Osteoblast (primary cell): ENCODE results near the gene ZNF536. TPM values are rescaled to one million over a fixed set of nuclear protein-coding genes. Genes with fewer than 3 reads are reported as not detected.

Source experiments
- DNase-seq: peaks from one replicate; pipeline ENCODE4 v3.0.0; 2011; ENCODE audit warnings: low spot score, mixed read lengths; ENCODE audit not compliant: insufficient read length; ENCODE audit errors: missing footprints
- H2AFZ ChIP-seq: 2 replicates; pipeline ENCODE4 v1.6.0; 2011; ENCODE audit warnings: mild to moderate bottlenecking, low read length
- H3K27ac ChIP-seq: 2 replicates; pipeline ENCODE4 v1.5.1; 2011; ENCODE audit warnings: mild to moderate bottlenecking, low read depth, low read length, moderate library complexity
- H3K27me3 ChIP-seq: 2 replicates; pipeline ENCODE4 v1.6.0; 2012; ENCODE audit warnings: mild to moderate bottlenecking, control low read depth, inconsistent platforms, low read length, moderate library complexity; ENCODE audit not compliant: insufficient read depth
- H3K36me3 ChIP-seq: 2 replicates; pipeline ENCODE4 v1.5.1; 2011; ENCODE audit warnings: mild to moderate bottlenecking, low read length, control low read depth, moderate library complexity; ENCODE audit not compliant: insufficient read depth
- H3K4me1 ChIP-seq: 2 replicates; pipeline ENCODE4 v1.5.1; 2011; ENCODE audit warnings: mild to moderate bottlenecking, low read length, control low read depth, moderate library complexity; ENCODE audit not compliant: insufficient read depth
- H3K4me2 ChIP-seq: 2 replicates; pipeline ENCODE4 v1.6.0; 2011; ENCODE audit warnings: mild to moderate bottlenecking, low read length; ENCODE audit not compliant: insufficient read depth
- H3K4me3 ChIP-seq: fragments of 200-600 bp; sonication (generic); 3 replicates; pipeline ENCODE4 v1.5.1; 2012; ENCODE audit warnings: mild to moderate bottlenecking, low read length, inconsistent platforms; ENCODE audit not compliant: insufficient read depth
- H3K79me2 ChIP-seq: 2 replicates; pipeline ENCODE4 v1.6.0; 2012; ENCODE audit warnings: mild to moderate bottlenecking, low read length, control low read depth, inconsistent platforms; ENCODE audit not compliant: insufficient read depth
- H3K9me3 ChIP-seq: 2 replicates; pipeline ENCODE4 v1.5.1; 2011; ENCODE audit warnings: low read depth, low read length, control low read depth
- H4K20me1 ChIP-seq: 2 replicates; pipeline ENCODE4 v1.6.0; 2012; ENCODE audit warnings: mild to moderate bottlenecking, low read length, control low read depth; ENCODE audit not compliant: insufficient read depth
- total RNA-seq: library from RNA; depleted of rRNA; stranded (reverse); fragments of >200 nt; gene quantifications from 2 replicates; pipeline ENCODE4 v1.2.3, GENCODE V29; 2012
- TF ChIP-seq, protein P1 (sequence below): IDR thresholded peaks from 2 replicates; pipeline ENCODE4 v1.5.1; 2011; ENCODE audit warnings: mild to moderate bottlenecking, low read depth, low read length, moderate library complexity; ENCODE audit errors: extremely low read depth

Gene ZNF536
- total RNA-seq, 1 donor, result not detected

DNA sequence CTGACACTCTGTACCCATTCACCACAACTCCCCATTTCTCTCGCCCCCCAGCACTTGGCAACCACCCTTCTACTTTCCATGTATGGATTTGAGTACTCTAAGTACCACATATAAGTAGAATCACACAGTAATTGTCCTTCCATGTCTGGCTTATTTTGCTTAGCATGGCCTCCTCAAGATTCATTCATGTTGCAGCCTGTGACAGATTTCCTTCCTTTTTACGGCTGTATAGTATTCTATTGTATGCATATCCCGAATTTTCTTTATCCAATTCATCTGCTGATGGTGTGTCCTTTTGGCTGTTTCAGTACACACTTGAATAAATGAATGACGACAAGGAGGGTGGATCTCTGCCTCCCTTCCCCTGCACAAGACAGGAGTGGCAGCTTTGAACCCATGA, 95.1 kb downstream of the ZNF536 start:
- H3K27ac ChIP-seq, result no peak overlapping the region
- TF ChIP-seq, protein P1, sequence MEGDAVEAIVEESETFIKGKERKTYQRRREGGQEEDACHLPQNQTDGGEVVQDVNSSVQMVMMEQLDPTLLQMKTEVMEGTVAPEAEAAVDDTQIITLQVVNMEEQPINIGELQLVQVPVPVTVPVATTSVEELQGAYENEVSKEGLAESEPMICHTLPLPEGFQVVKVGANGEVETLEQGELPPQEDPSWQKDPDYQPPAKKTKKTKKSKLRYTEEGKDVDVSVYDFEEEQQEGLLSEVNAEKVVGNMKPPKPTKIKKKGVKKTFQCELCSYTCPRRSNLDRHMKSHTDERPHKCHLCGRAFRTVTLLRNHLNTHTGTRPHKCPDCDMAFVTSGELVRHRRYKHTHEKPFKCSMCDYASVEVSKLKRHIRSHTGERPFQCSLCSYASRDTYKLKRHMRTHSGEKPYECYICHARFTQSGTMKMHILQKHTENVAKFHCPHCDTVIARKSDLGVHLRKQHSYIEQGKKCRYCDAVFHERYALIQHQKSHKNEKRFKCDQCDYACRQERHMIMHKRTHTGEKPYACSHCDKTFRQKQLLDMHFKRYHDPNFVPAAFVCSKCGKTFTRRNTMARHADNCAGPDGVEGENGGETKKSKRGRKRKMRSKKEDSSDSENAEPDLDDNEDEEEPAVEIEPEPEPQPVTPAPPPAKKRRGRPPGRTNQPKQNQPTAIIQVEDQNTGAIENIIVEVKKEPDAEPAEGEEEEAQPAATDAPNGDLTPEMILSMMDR, result no peak
- no peaks in the 10 kb centered on the region for H3K9me3 ChIP-seq
- DNase-seq, result no peak
- no peaks in the 10 kb centered on the region for H4K20me1 ChIP-seq
- H3K79me2 ChIP-seq, result no peaks in the 10 kb centered on the region
- no peak overlapping the region for H2AFZ ChIP-seq
- H3K36me3 ChIP-seq, result no peaks in the 10 kb centered on the region
- no peaks in the 10 kb centered on the region for H3K4me1 ChIP-seq
- no peaks in the 10 kb centered on the region for H3K27me3 ChIP-seq
- H3K4me2 ChIP-seq, result no peak overlapping the region
- no peak overlapping the region for H3K4me3 ChIP-seq

DNA sequence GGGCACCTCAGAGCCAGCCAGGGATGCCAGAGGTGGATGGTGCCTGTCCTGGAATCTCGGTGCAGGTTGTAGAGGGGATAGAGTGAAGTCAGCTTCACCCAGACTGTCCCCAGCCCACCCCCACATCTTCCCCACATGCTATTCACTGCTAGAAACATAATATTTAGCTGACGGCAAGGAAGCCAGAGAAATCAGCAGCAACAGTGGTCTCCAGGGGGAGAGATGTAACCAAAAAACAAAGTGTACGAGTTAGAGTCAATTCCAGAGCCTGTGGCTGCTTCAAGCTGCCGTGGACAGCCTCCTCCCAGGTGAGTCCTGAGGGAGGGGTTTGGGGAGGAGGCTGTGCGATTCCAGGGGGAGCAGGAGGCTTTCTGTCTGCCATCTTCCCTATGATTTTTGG, 97.6 kb downstream of the ZNF536 start:
- Histone ChIP-seq H3K4me3 (no peak overlapping the region), H3K79me2 (no peaks in the 10 kb centered on the region), H4K20me1 (no peaks in the 10 kb centered on the region), H3K27me3 (no peaks in the 10 kb centered on the region), H3K27ac (no peak overlapping the region), H3K36me3 (no peaks in the 10 kb centered on the region), H2AFZ (no peak overlapping the region), H3K4me2 (no peak overlapping the region), H3K4me1 (no peaks in the 10 kb centered on the region), H3K9me3 (no peaks in the 10 kb centered on the region)
- no peak for DNase-seq
- TF ChIP-seq, protein P1, result no peak

DNA sequence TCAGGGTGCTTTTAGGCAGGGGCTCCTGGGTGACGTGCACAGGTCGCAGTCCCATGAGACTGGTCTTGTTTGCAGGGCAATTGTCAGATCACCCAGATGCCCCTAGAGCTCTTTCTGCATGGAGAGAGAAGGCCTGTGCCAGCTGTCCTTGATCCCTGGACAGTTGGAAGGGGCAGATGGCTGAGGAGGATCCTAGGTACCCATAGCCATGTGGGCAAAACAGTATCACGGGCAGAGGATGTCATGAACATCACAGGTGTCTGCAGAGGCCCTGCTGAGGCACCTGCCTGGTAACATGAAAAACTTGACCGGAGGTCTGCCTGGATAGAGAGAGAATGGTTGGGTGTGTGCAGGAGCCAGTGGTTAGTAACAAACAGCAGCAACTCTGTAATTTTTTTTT, 99.3 kb downstream of the ZNF536 start:
- Histone ChIP-seq H3K4me2 (no peak overlapping the region), H3K4me3 (no peak overlapping the region), H3K4me1 (no peaks in the 10 kb centered on the region), H3K79me2 (no peaks in the 10 kb centered on the region), H4K20me1 (no peaks in the 10 kb centered on the region), H3K27ac (no peak overlapping the region), H2AFZ (no peak overlapping the region), H3K9me3 (no peaks in the 10 kb centered on the region), H3K36me3 (no peaks in the 10 kb centered on the region), H3K27me3 (no peaks in the 10 kb centered on the region)
- TF ChIP-seq, protein P1, result no peak
- no peak for DNase-seq

DNA sequence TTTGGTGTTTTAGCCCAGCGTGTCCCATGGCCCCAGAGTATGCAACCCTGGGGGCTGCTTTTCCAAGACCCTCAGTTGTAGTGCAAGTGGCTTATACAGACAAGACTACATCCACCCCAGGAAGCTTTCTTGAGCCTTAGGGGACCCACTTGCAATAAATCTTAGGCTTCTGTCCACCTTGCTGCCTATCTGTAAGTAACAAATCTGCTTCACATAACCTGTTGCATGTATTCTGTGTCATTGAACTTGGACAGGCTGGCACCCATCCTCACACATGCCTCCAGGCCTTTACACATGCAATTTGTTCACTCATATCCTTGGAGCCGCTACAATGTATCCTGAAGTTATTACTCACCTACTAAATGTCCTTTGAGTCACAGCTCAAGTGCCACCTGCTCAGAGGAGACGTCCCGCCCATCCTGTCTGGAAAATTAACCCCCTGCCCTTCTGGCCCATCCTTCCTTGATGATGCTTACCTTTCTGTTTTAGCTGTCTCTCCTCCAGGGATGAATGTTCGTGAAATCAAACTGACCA, 101.2 kb downstream of the ZNF536 start:
- H3K79me2 ChIP-seq, result no peaks in the 10 kb centered on the region
- no peak overlapping the region for H3K4me2 ChIP-seq
- no peaks in the 10 kb centered on the region for H3K36me3 ChIP-seq
- no peak overlapping the region for H2AFZ ChIP-seq
- no peaks in the 10 kb centered on the region for H4K20me1 ChIP-seq
- no peak overlapping the region for H3K27ac ChIP-seq
- TF ChIP-seq, protein P1, result no peak
- DNase-seq, result no peak
- H3K4me3 ChIP-seq, result no peak overlapping the region
- H3K4me1 ChIP-seq, result no peaks in the 10 kb centered on the region
- H3K9me3 ChIP-seq, result no peaks in the 10 kb centered on the region
- H3K27me3 ChIP-seq, result no peaks in the 10 kb centered on the region
